GM12878 (cell line): ENCODE results near the gene BOD1L1. TPM values are rescaled to one million over a fixed set of nuclear protein-coding genes. Genes with fewer than 3 reads are reported as not detected.
A peak's percentile ranks its signal among the peaks of the same experiment; 100 is the strongest.

Experiments used
- ATAC-seq: fragments of 200-7000 bp; cut with Tn5 transposase; 3 replicates; pipeline ENCODE4 v1.9.1; 2020; ENCODE audit warnings: mild to moderate bottlenecking, moderate library complexity
- BruUV-seq: library from RNA; stranded (reverse); fragments of 400-500 nt; replicated peaks from 2 replicates; lab custom pipeline; 2021; lab: Mats Ljungman, UMichigan
- CTCF ChIA-PET: fragments of 300-600 bp; sonication (Branson Sonifier 250); formaldehyde crosslinking; extraction: SDS; loops from one replicate; lab custom pipeline; 2021; ENCODE audit warnings: inconsistent platforms; lab: Yijun Ruan, JAX
- POLR2A ChIA-PET: fragments of 350-600 bp; formaldehyde crosslinking; extraction: SDS; loops from one replicate; lab custom pipeline; 2021; ENCODE audit warnings: inconsistent platforms; lab: Charles Lee
- RAD21 ChIA-PET: fragments of 300-600 bp; sonication (Branson Sonifier 250); formaldehyde crosslinking; loops from one replicate; lab custom pipeline; 2023; ENCODE audit warnings: antibody characterized with exemption; ENCODE audit not compliant: unreplicated experiment; lab: Charles Lee
- SMC1A ChIA-PET: fragments of 300-600 bp; sonication (Branson Sonifier 250); formaldehyde crosslinking; loops from one replicate; lab custom pipeline; 2023; ENCODE audit not compliant: unreplicated experiment, uncharacterized antibody; lab: Charles Lee
- DNase-seq: peaks from one replicate; pipeline ENCODE4 v3.0.0-alpha.2; 2011; ENCODE audit warnings: low read depth, low spot score
- FAIRE-seq: peaks from 3 replicates; lab custom pipeline; 2011; peaks lifted over from hg19 to GRCh38; lab: Jason Lieb, UNC
- H2AFZ ChIP-seq: 2 replicates; pipeline ENCODE4 v1.6.0; 2011; ENCODE audit warnings: low read depth, low read length, control low read depth; ENCODE audit not compliant: control insufficient read depth
- H3K27ac ChIP-seq: 2 replicates; pipeline ENCODE4 v1.5.1; 2011; ENCODE audit warnings: control low read depth; ENCODE audit not compliant: control insufficient read depth, insufficient read depth
- H3K27me3 ChIP-seq, 2 experiments: replicated peaks in 1 of 2; 2 replicates each; pipeline versions ENCODE4 v1.6.0 to v1.6.1; 2011; ENCODE audit warnings: low read length in 1 of 2; ENCODE audit not compliant: control insufficient read depth in 2 of 2, insufficient read depth in 2 of 2
- H3K36me3 ChIP-seq, 2 experiments: 2 replicates each; pipeline ENCODE4 v1.5.1; 2011; ENCODE audit warnings: low read length in 1 of 2; ENCODE audit not compliant: control insufficient read depth in 2 of 2, insufficient read depth in 2 of 2
- H3K4me1 ChIP-seq: 2 replicates; pipeline ENCODE4 v1.6.1; 2011; ENCODE audit warnings: mild to moderate bottlenecking, low read length, moderate library complexity, mixed read lengths; ENCODE audit not compliant: control insufficient read depth, insufficient read depth
- H3K4me2 ChIP-seq: 2 replicates; pipeline ENCODE4 v1.6.0; 2011; ENCODE audit warnings: control low read depth; ENCODE audit not compliant: control insufficient read depth, insufficient read depth
- H3K4me3 ChIP-seq: fragments of 200-600 bp; sonication (generic); 2 replicates; pipeline ENCODE4 v1.5.1; 2016
- H3K79me2 ChIP-seq: 2 replicates; pipeline ENCODE4 v1.6.0; 2011; ENCODE audit warnings: low read length; ENCODE audit not compliant: control insufficient read depth, insufficient read depth
- H3K9ac ChIP-seq: 2 replicates; pipeline ENCODE4 v1.8.0; 2011; ENCODE audit warnings: low read length, control low read depth, mixed read lengths; ENCODE audit not compliant: control insufficient read depth, insufficient read depth
- H3K9me3 ChIP-seq: replicated peaks from 3 replicates; pipeline ENCODE4 v1.5.1; 2011; ENCODE audit warnings: mild to moderate bottlenecking, low read length; ENCODE audit not compliant: control insufficient read depth, insufficient read depth
- H4K20me1 ChIP-seq: 2 replicates; pipeline ENCODE4 v1.6.0; 2011; ENCODE audit not compliant: control insufficient read depth, insufficient read depth
- CBX5 ChIP-seq: sonication (generic); IDR thresholded peaks from 2 replicates; pipeline ENCODE4 v1.6.1; 2016; ENCODE audit warnings: low read depth, moderate library complexity, mild to moderate bottlenecking, inconsistent platforms
- CHD2 ChIP-seq: IDR thresholded peaks from 2 replicates; pipeline ENCODE4 v1.6.1; 2011; ENCODE audit warnings: low read depth, low read length, improper control_type of control experiment, borderline replicate concordance
- CREM ChIP-seq: IDR thresholded peaks from 2 replicates; pipeline ENCODE4 v1.6.1; 2014; ENCODE audit warnings: antibody characterized with exemption, low read depth
- HDGF ChIP-seq: fragments of 450-650 bp; IDR thresholded peaks from 2 replicates; pipeline ENCODE4 v1.6.1; 2016; ENCODE audit warnings: antibody characterized with exemption
- NFYB ChIP-seq: IDR thresholded peaks from 2 replicates; pipeline ENCODE4 v1.6.1; 2011; ENCODE audit warnings: low read depth, mild to moderate bottlenecking, low read length, improper control_type of control experiment, moderate library complexity; ENCODE audit not compliant: insufficient read depth
- RFX5 ChIP-seq: IDR thresholded peaks from 2 replicates; pipeline ENCODE4 v1.6.1; 2011; ENCODE audit warnings: low read depth, low read length, improper control_type of control experiment
- SP1 ChIP-seq: IDR thresholded peaks from one replicate; pipeline ENCODE4 v1.6.1; 2011; ENCODE audit warnings: low read depth, low read length
- SREBF1 ChIP-seq: IDR thresholded peaks from 2 replicates; pipeline ENCODE4 v1.6.1; 2012; ENCODE audit warnings: mild to moderate bottlenecking, low read length
- SRF ChIP-seq, 2 experiments: IDR thresholded peaks; 2 replicates each; pipeline ENCODE4 v1.6.1; 2011; ENCODE audit warnings: low read depth in 2 of 2, low read length in 2 of 2, mild to moderate bottlenecking in 1 of 2, moderate library complexity in 1 of 2
- TCF7 ChIP-seq: IDR thresholded peaks from 2 replicates; pipeline ENCODE4 v1.6.1; 2014; ENCODE audit warnings: antibody characterized with exemption, borderline replicate concordance
- WGBS: methylation state at CpG from one replicate; pipeline ENCODE4 v1.1.6; 2016; ENCODE audit warnings: low lambda C conversion rate; ENCODE audit not compliant: insufficient replicate concordance, insufficient coverage; ENCODE audit errors: missing lambda C conversion rate; 5-methylcytosine and 5-hydroxymethylcytosine counted together
- in situ Hi-C: fragments of 300-500 bp; cut with MboI; formaldehyde crosslinking; loops from 9 replicates; pipeline ENCODE4 v1.14.3; 2018; ENCODE audit warnings: mixed read lengths
- intact Hi-C: fragments of 100-400 bp; cut with micrococcal nuclease; formaldehyde crosslinking; loops from one replicate; pipeline ENCODE4 v1.14.2; 2022; ENCODE audit not compliant: unreplicated experiment
- polyA plus RNA-seq, 11 experiments: library from polyadenylated mRNA; depleted of rRNA in 4 of 11; unstranded in 6 of 11; stranded (reverse) in 5 of 11; fragments of >200 nt; fragmentation: Nextera tagmentation in 4 of 11; fragmentation: Illumina TruSeq in 1 of 11; extraction: Ambion mirVana in 4 of 11; extraction: Trizol in 1 of 11; gene quantifications; 1 replicate in 1 of 11; 2 replicates in 10 of 11; pipeline versions ENCODE4 v1.2.1 to v1.2.3, GENCODE V29; 2011 to 2016; ENCODE audit warnings: inconsistent platforms in 2 of 11, missing spikeins in 2 of 11, low read depth in 1 of 11
- total RNA-seq, 4 experiments: library from RNA; depleted of rRNA in 3 of 4; stranded (reverse); fragments of >200 nt in 3 of 4; fragmentation: Illumina TruSeq in 1 of 4; extraction: Trizol in 1 of 4; gene quantifications; 2 replicates each; pipeline versions ENCODE4 v1.2.1 to v1.2.3, GENCODE V29; 2013 to 2021

The BOD1L1 gene
- total and polyA plus RNA-seq, 10 of the 15 experiments (the other 5 are each of a cell fraction or from before 2014, with no cell fraction given), result 6.8 to 41.6 (median 24.3) TPM

DNA sequence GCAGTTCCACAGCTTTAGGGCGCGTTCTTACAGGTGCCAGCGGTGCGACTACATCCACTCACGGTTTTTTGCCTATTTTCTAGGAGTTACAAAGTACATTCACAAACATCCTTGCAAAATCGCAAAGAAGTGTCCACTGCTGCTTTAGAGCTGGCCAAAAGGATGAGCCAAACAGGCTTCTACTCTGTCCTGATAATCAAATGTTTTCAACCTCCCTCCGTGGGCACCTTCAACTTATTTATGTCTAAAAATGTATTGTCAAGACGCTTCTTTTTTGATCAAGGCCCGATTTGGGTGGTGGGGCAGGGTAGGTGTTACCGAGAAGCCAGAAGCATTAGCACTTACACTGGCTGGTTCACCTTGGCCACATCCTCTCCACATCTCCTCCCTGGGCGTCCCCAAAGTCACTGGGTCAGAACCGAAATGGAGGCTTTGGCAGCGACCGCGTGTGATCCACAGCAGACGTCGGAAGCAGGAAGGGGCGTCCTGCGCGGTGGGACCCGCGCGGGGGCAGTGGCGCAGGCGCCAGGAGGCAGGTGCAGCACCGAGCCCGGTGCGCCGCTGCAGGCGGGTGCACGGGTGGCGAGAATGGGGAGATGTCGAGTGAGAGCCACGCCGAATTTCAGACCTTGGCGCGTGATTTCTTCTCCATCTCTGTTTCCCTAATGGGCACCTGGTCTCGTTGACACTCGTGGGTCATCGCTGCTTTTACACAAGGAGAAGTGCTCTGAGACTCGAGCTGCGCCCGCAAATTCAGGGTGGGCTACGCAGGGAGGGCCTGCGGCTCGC is 100.1 kb downstream of the BOD1L1 start:
- intact Hi-C loops, result loop anchor here (5.0 kb wide), 1 partner anchor 600 kb away; no protein-coding TSS in a partner anchor
- H3K79me2 ChIP-seq, result no peaks in the 10 kb centered on the region
- ChIA-PET CTCF (interaction anchor here (0.7 to 1.0 kb wide), 2 partner anchors 22 to 44 kb away, joined by 3 to 4 read pairs; no protein-coding TSS in a partner anchor), SMC1A (interaction anchor here (0.6 to 1.8 kb wide), 3 partner anchors 23 to 648 kb away, joined by 3 to 4 read pairs (median 3); no protein-coding TSS in a partner anchor), POLR2A (interaction anchor here (1.2 kb wide), 1 partner anchor 46 kb away, joined by 3 read pairs; no protein-coding TSS in a partner anchor)
- 10% methylated on average over 44 of the region's 46 CpGs for WGBS
- ATAC-seq (peak; percentile 29; the same call in 2 of the 3 replicates), FAIRE-seq (no peak)
- peaks cover 10% of the 10 kb centered on the region for H3K9me3 ChIP-seq
- peaks cover 9 to 10% of the 10 kb centered on the region in 2 experiments for H3K27me3 ChIP-seq
- peaks cover 14% of the 10 kb centered on the region for H3K4me1 ChIP-seq
- H3K4me3 ChIP-seq, result no peak overlapping the region
- H4K20me1 ChIP-seq, result no peaks in the 10 kb centered on the region
- TF ChIP-seq SREBF1, result no peak
- TF ChIP-seq RFX5, result no peak
- no peak for TF ChIP-seq TCF7
- no peak for TF ChIP-seq SP1
- TF ChIP-seq NFYB, result no peak
- no peak for TF ChIP-seq CREM
- TF ChIP-seq SRF (IDR thresholded peaks at IDR 0.05; ENCODE audit: low read depth in 2 of 2, low read length in 2 of 2), result no peak
- TF ChIP-seq HDGF, result no peak
- no peak for TF ChIP-seq CBX5
- TF ChIP-seq CHD2, result no peak
- TF ChIP-seq, all 136 proteins: peak for 0
- H3K27ac ChIP-seq, result no peak overlapping the region
- no peak for DNase-seq
- RAD21 ChIA-PET, result interaction anchor here (1.1 to 1.3 kb wide), 2 partner anchors 44 to 46 kb away, joined by 3 read pairs; no protein-coding TSS in a partner anchor
- H3K4me2 ChIP-seq, result peak overlapping the region; percentile 34
- no peak overlapping the region for H3K9ac ChIP-seq
- in situ Hi-C loops, result loop anchor here (25.0 kb wide), 1 partner anchor 1765 kb away; no protein-coding TSS in a partner anchor
- no TSS peak for BruUV-seq
- H2AFZ ChIP-seq, result no peak overlapping the region
- no peaks in the 10 kb centered on the region for H3K36me3 ChIP-seq
